ENCODE data around the gene TMEFF1.

TMEFF1 gene

GRCh38 chr9:100445903-100446549 is 26.9 kb upstream of the TMEFF1 start:
- Histone ChIP-seq H3K4me1 (ENCODE audit: insufficient read depth, low read length, severe bottlenecking) (no peaks in the 10 kb centered on the region), H3K4me3 (ENCODE audit: low read depth, low read length, poor library complexity, severe bottlenecking) (no peak overlapping the region)

GRCh38 chr9:100447041-100447440 is 25.9 kb upstream of the TMEFF1 start:
- Histone ChIP-seq H3F3A (ENCODE audit: insufficient read depth, low read length) (no peaks in the 10 kb centered on the region), H3K4me1 (ENCODE audit: insufficient read depth, low read length, severe bottlenecking) (no peaks in the 10 kb centered on the region), H3K36me3 (ENCODE audit: insufficient read depth, low read length) (peaks cover 17% of the 10 kb centered on the region), H3K9me2 (ENCODE audit: low read depth, low read length) (no peaks in the 10 kb centered on the region), H3K4me3 (ENCODE audit: low read depth, low read length, poor library complexity, severe bottlenecking) (no peak overlapping the region), H3K27me3 (ENCODE audit: insufficient read depth, low read length) (no peaks in the 10 kb centered on the region), H3K27ac (ENCODE audit: low read depth, low read length, poor library complexity, severe bottlenecking) (no peak overlapping the region), H3K9ac (ENCODE audit: low read length) (no peak overlapping the region), H3K79me2 (ENCODE audit: insufficient read depth, low read length) (no peaks in the 10 kb centered on the region), H3K9me3 (ENCODE audit: low read length) (no peaks in the 10 kb centered on the region), H3K4me2 (ENCODE audit: low read length) (no peak overlapping the region), H4K20me1 (ENCODE audit: insufficient read depth, low read length) (no peaks in the 10 kb centered on the region), H2AFZ (ENCODE audit: low read length) (no peak overlapping the region)
- TF ChIP-seq EZH2 (IDR thresholded peaks at IDR 0.05; ENCODE audit: borderline replicate concordance, low read length) (no peak), CTCF (IDR thresholded peaks at IDR 0.05; ENCODE audit: low read length) (no peak)

More at GRCh38 chr9:100445903-100446549, 26.9 kb upstream of the TMEFF1 start:
- Histone ChIP-seq H4K20me1 (ENCODE audit: insufficient read depth, low read length) (no peaks in the 10 kb centered on the region), H3K4me2 (ENCODE audit: low read length) (no peak overlapping the region), H2AFZ (ENCODE audit: low read length) (no peak overlapping the region), H3K9me3 (ENCODE audit: low read length) (no peaks in the 10 kb centered on the region), H3K27ac (ENCODE audit: low read depth, low read length, poor library complexity, severe bottlenecking) (no peak overlapping the region), H3K27me3 (ENCODE audit: insufficient read depth, low read length) (no peaks in the 10 kb centered on the region), H3K36me3 (ENCODE audit: insufficient read depth, low read length) (peaks cover 9% of the 10 kb centered on the region; the same call in 1 of the 2 replicates), H3K9me2 (ENCODE audit: low read depth, low read length) (no peaks in the 10 kb centered on the region), H3K79me2 (ENCODE audit: insufficient read depth, low read length) (no peaks in the 10 kb centered on the region), H3F3A (ENCODE audit: insufficient read depth, low read length) (no peaks in the 10 kb centered on the region), H3K9ac (ENCODE audit: low read length) (no peak overlapping the region)
- TF ChIP-seq EZH2 (IDR thresholded peaks at IDR 0.05; ENCODE audit: borderline replicate concordance, low read length) = no peak
- TF ChIP-seq CTCF (IDR thresholded peaks at IDR 0.05; ENCODE audit: low read length) = no peak

- H3K27me3 ChIP-seq (ENCODE audit: insufficient read depth, low read length) = no peaks in the 10 kb centered on the region
- no peak overlapping the region for H3K27ac ChIP-seq (ENCODE audit: low read depth, low read length, poor library complexity, severe bottlenecking)
- no peak overlapping the region for H2AFZ ChIP-seq (ENCODE audit: low read length)
- no peaks in the 10 kb centered on the region for H3K4me1 ChIP-seq (ENCODE audit: insufficient read depth, low read length, severe bottlenecking)
- no peak overlapping the region for H3K4me3 ChIP-seq (ENCODE audit: low read depth, low read length, poor library complexity, severe bottlenecking)
- TF ChIP-seq CTCF (IDR thresholded peaks at IDR 0.05; ENCODE audit: low read length) (no peak), EZH2 (IDR thresholded peaks at IDR 0.05; ENCODE audit: borderline replicate concordance, low read length) (no peak)
- no peak overlapping the region for H3K9ac ChIP-seq (ENCODE audit: low read length)
- H3F3A ChIP-seq (ENCODE audit: insufficient read depth, low read length) = no peaks in the 10 kb centered on the region
- no peak overlapping the region for H3K4me2 ChIP-seq (ENCODE audit: low read length)
- H3K36me3 ChIP-seq (ENCODE audit: insufficient read depth, low read length) = peaks cover 25% of the 10 kb centered on the region
- no peaks in the 10 kb centered on the region for H4K20me1 ChIP-seq (ENCODE audit: insufficient read depth, low read length)
- no peaks in the 10 kb centered on the region for H3K9me3 ChIP-seq (ENCODE audit: low read length)
- no peaks in the 10 kb centered on the region for H3K79me2 ChIP-seq (ENCODE audit: insufficient read depth, low read length)
- H3K9me2 ChIP-seq (ENCODE audit: low read depth, low read length) = no peaks in the 10 kb centered on the region
These were observed 24.7 kb upstream of the TMEFF1 start for GRCh38 chr9:100448266-100448665.

Data from OCI-LY1 (cell line).